DMS114 treated with DMSO at 0.1 percent for 48 hours (cell line): ENCODE measurements around the gene REEP6.
"Not testable (repeated sequence)": the region's sequence is repeated elsewhere in the genome, so short reads cannot be mapped to it uniquely, and the experiment has no call there.

ENCODE experiments used
- DNase-seq: peaks from one replicate; lab custom pipeline; 2025; ENCODE audit not compliant: unreplicated experiment; lab: John Stamatoyannopoulos, UW

REEP6 gene

GRCh38 chr19:1471515-1472160 lies 19.3 kb upstream of the REEP6 start:
- DNase-seq = no peak

GRCh38 chr19:1472231-1473084 lies 18.5 kb upstream of the REEP6 start:
- no peak for DNase-seq

- DNase-seq = no peak
Observed at GRCh38 chr19:1473085-1473851, 17.7 kb upstream of the REEP6 start.

GRCh38 chr19:1474011-1474764 lies 16.8 kb upstream of the REEP6 start:
- no peak for DNase-seq

- DNase-seq = no peak
Observed at GRCh38 chr19:1474765-1475351, 16.1 kb upstream of the REEP6 start.

GRCh38 chr19:1475751-1476437 lies 15.1 kb upstream of the REEP6 start:
- no peak for DNase-seq

GRCh38 chr19:1477056-1477455 lies 13.9 kb upstream of the REEP6 start:
- not testable (repeated sequence) for DNase-seq

- DNase-seq = peak; percentile 74
Observed at GRCh38 chr19:1478934-1479707, 11.9 kb upstream of the REEP6 start, which contains the start of gene C19orf25. TSS of gene C19orf25 (minus strand) at chr19:1479215. CDS start at chr19:1478903, 312 bp downstream.

GRCh38 chr19:1481224-1481892 lies 9.6 kb upstream of the REEP6 start:
- DNase-seq = no peak

- no peak for DNase-seq
Observed at GRCh38 chr19:1481893-1482360, 9.1 kb upstream of the REEP6 start.

- no peak for DNase-seq
Observed at GRCh38 chr19:1482361-1483130, 8.4 kb upstream of the REEP6 start.

GRCh38 chr19:1483131-1483978 lies 7.6 kb upstream of the REEP6 start:
- DNase-seq = no peak

GRCh38 chr19:1483979-1484428 lies 7.0 kb upstream of the REEP6 start:
- no peak for DNase-seq

GRCh38 chr19:1486720-1487575 lies 4.0 kb upstream of the REEP6 start:
- no peak for DNase-seq

- DNase-seq = no peak
Observed at GRCh38 chr19:1487576-1488281, 3.3 kb upstream of the REEP6 start.
